Measurements from ENCODE around the gene EDN3. TPM values are rescaled to one million over a fixed set of nuclear protein-coding genes. Genes with fewer than 3 reads are reported as not detected.

EDN3 gene
- total RNA-seq, 1 experiment from 2014 or later, result not detected

DNA sequence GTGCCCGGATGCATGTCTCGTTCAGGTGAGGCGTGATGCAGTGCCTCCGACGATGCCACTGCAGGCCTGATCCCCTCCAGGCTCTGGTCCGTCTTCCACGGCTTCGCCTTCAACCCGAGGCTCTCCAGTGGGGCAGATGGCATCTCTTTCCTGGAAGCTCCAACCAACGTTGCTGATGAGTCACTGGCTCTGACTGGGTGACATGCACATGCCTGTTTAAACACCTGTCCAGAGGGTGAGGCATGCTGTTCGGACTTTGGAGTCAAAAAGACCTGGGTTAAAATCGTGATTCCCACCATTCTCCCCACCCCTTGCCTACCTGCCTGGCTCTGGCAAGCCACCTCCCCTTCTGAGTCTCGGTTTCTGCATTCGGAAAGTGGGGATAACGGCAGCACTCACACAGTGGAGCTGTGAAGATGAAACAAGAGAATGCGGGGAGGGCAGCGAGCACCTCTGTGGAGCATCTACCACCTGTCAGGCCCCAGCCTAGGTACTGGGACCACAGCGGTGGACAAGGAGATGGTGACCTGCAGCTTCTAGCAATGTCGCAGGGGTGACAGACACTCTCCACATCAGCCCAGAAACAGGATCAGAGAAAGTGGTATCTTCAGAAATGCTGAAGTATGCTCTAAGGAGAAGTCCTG is 8.5 kb upstream of the EDN3 start:
- H3K36me3 ChIP-seq (replicated peaks; ENCODE audit: control insufficient read depth, insufficient read depth, low read length), result no peaks in the 10 kb centered on the region
- no peaks in the 10 kb centered on the region for H3K27me3 ChIP-seq (ENCODE audit: control insufficient read depth, insufficient read depth, low read length)
- no peak for DNase-seq
- no peak overlapping the region for H3K4me3 ChIP-seq (ENCODE audit: insufficient read depth, low read depth, low read length)

DNA sequence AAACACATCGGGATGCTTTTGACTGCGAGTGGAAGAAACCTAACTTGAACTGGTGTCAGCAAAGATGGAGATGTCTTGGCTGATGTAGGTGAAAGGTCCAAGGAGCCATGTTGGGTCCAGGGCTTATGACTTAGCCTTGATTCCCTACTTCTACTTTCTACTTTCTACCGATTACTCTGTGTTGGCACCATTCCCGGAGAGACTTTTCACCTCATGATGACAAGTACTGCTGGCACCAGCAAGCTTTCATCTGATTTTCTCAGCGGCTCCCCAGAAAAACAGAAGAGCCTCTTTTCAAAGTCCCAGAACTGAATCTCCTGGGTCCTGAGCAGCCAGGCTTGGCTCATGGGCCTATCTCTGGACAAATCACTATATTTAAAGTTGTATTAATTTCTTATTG is 4.9 kb upstream of the EDN3 start:
- peaks cover 16% of the 10 kb centered on the region for H3K27me3 ChIP-seq (ENCODE audit: control insufficient read depth, insufficient read depth, low read length)
- H3K36me3 ChIP-seq (replicated peaks; ENCODE audit: control insufficient read depth, insufficient read depth, low read length), result no peaks in the 10 kb centered on the region
- no peak overlapping the region for H3K4me3 ChIP-seq (ENCODE audit: insufficient read depth, low read depth, low read length)
- DNase-seq, result no peak

DNA sequence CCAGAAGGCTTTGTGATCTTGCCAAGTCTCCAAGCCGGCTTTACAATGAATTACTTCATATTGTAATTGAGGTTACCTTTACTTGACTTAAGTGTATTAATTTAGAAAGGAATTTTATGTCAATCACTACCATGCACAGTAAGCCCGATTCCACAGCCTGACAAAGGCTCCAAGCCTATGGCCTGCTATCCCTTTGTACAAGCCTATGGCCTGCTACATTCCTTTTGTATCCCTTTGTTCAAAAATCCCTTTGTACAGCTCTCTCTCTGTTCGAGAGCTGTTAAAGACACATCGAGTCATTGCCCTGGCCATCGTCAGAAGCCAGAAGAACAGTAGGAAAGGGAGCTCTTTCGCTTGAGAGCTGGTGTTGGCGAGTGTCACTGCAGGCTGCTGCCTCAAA is 2.7 kb upstream of the EDN3 start:
- H3K27me3 ChIP-seq (ENCODE audit: control insufficient read depth, insufficient read depth, low read length), result peaks cover 33% of the 10 kb centered on the region
- DNase-seq, result no peak
- H3K36me3 ChIP-seq (replicated peaks; ENCODE audit: control insufficient read depth, insufficient read depth, low read length), result no peaks in the 10 kb centered on the region
- no peak overlapping the region for H3K4me3 ChIP-seq (ENCODE audit: insufficient read depth, low read depth, low read length)

DNA sequence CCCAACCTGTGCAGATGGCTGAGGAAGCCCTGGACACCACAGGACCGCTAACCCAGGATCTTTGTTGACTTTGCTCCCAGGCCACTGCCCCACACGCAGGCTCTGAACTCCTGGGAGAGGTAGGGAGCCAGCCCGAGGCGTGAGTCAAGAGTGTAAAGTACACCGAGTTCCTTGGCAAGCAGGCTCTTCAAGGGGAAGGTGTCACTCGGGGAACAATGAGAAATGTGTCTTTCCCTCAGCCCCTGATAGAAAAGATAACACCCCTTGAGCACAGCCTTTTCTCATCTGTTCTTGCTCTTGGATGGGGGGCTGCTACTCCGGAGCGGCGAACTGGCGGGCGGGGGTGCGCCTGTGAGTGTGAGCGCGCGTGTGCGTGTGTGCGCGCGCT is 472 bp upstream of the EDN3 start:
- Histone ChIP-seq H3K4me3 (ENCODE audit: insufficient read depth, low read depth, low read length) (peak overlapping the region; percentile 41; the same call in 1 of the 2 replicates), H3K36me3 (replicated peaks; ENCODE audit: control insufficient read depth, insufficient read depth, low read length) (no peaks in the 10 kb centered on the region), H3K27me3 (ENCODE audit: control insufficient read depth, insufficient read depth, low read length) (peaks cover 40% of the 10 kb centered on the region)
- no peak for DNase-seq

DNA sequence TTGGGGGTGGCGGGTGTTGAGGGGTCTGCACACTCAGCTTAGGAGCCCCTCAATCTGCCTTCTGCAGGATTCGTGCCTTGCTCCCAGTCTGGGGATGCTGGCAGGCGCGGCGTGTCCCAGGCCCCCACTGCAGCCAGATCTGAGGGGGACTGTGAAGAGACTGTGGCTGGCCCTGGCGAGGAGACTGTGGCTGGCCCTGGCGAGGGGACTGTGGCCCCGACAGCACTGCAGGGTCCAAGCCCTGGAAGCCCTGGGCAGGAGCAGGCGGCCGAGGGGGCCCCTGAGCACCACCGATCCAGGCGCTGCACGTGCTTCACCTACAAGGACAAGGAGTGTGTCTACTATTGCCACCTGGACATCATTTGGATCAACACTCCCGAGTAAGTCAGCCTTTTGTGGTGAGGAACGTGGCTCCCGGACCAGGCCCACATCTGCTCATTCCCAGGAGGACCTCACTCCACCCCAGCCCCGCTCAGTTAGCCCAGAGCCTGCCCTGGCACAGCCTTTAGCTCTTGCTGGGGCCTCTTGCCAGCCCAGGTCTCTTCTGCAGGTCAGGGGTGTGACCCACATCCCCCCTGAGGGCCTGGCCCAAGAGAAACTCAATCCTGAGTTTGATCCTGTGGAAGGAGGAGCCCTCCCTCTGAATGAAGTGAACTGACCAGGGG is 1.1 kb downstream of the EDN3 start:
- DNase-seq, result no peak
- H3K4me3 ChIP-seq (ENCODE audit: insufficient read depth, low read depth, low read length), result no peak overlapping the region; the same call in 1 of the 2 replicates
- peaks cover 40% of the 10 kb centered on the region for H3K27me3 ChIP-seq (ENCODE audit: control insufficient read depth, insufficient read depth, low read length)
- no peaks in the 10 kb centered on the region for H3K36me3 ChIP-seq (replicated peaks; ENCODE audit: control insufficient read depth, insufficient read depth, low read length)

DNA sequence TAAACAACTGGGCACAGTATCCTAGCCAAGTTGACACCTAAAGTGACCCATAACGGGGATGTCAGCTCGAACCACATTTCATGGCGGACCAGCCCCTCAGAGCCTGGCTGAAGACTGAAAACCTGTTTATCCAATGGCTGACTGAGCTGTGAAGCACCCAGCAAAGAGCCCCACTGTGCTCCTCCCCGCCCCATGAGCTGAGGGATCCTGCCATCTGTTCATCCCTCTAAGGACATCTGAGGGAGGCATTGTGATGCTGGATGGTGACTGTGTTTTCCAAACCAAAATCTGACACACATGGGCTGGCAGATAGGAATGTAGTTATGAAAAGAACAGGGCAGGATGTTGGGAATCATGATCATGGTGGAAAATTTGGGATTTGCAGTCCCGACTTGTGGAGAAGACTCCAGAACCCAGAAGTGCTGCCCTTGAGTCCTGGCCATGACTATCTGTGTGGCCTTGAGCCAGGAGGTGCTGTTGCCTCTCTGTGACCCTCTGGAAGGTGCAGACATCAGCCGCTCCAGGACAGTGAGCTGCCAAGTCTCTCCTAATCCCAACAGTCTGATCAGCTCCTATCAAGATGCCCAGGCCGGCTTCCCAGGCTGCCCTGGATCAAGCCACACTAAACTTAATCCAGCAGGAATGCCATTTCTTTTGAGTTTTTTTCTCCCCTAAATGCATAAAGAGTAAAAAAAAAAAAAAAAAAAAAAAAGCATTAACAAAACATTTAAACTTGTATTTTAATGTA is 5.7 kb downstream of the EDN3 start:
- Histone ChIP-seq H3K27me3 (ENCODE audit: control insufficient read depth, insufficient read depth, low read length) (peaks cover 19% of the 10 kb centered on the region), H3K4me3 (ENCODE audit: insufficient read depth, low read depth, low read length) (no peak overlapping the region), H3K36me3 (replicated peaks; ENCODE audit: control insufficient read depth, insufficient read depth, low read length) (no peaks in the 10 kb centered on the region)
- no peak for DNase-seq

DNA sequence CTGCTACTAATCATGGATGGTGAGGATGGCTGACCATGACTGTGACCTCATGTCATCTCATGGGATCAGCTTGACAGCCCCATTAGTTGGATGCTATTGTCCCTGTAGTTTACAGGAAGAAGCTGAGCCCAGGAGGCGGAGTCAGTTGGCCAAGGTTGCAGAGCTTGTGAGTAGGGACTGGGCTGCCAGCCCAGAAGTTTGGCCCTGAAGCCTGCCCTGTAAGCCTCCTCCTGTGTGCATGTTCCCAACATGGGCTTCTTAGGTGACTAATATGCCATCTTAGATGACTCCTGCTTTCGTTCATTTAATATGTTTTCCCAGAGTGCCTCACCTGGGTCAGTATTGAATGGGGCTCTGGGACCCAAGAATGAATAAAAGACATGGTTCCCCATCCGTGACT is 6.9 kb downstream of the EDN3 start:
- Histone ChIP-seq H3K27me3 (ENCODE audit: control insufficient read depth, insufficient read depth, low read length) (peaks cover 8% of the 10 kb centered on the region), H3K36me3 (replicated peaks; ENCODE audit: control insufficient read depth, insufficient read depth, low read length) (no peaks in the 10 kb centered on the region), H3K4me3 (ENCODE audit: insufficient read depth, low read depth, low read length) (no peak overlapping the region)
- no peak for DNase-seq

DNA sequence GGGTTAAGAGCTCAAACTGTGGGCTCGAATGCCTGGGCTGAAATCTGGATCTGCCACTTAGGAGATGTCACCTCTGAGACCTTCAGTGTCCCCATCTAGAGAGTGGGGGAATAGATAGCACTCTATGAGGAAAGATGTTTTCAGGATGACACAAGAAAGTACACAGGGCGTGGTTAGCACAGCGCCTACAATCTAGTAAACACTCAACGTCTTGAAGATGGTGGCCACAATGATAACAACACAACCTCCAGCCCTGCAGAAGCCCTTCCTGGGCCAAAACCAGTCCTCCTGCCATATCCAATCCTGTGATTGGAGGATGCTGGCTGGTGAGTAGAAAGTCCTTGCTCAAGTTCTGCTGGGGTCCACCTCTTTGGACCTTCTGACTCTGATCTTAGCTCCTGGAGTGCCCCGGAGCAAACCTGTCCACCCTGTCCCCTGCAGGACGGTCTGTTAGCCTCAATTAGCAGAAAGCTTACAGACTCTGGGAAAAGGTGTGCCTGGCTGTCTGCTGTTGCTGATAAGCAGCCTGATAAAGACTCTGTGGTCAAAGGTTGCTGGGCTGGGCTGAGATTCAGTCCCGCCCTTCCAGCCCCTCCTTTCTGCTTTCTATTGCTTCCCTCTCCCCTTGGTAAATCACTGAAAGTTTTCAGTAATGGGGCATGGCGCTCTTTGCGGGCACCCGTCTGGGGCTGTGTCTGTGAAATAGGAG is 8.2 kb downstream of the EDN3 start:
- Histone ChIP-seq H3K27me3 (ENCODE audit: control insufficient read depth, insufficient read depth, low read length) (peaks cover 5% of the 10 kb centered on the region), H3K4me3 (ENCODE audit: insufficient read depth, low read depth, low read length) (no peak overlapping the region), H3K36me3 (replicated peaks; ENCODE audit: control insufficient read depth, insufficient read depth, low read length) (no peaks in the 10 kb centered on the region)
- no peak for DNase-seq

DNA sequence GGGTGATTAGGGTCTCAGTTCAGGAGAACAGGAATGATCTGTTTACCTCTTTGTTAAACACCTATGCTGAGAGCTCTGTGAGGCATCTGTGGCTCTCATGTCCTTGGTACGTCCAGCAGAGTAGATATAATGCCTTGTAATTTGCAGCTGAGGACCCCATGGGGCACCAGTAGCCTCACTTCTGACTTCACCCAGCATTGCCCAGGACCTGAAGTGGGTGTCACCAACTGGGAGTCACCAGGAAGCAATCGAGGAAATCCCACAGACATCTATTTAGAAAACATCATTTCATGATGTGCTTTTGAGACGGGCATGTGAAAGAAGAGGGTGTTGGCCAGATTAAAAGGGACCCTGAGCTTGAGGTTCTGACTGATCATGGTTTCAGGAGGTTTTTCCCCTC is 8.8 kb downstream of the EDN3 start:
- H3K36me3 ChIP-seq (replicated peaks; ENCODE audit: control insufficient read depth, insufficient read depth, low read length), result no peaks in the 10 kb centered on the region
- H3K4me3 ChIP-seq (ENCODE audit: insufficient read depth, low read depth, low read length), result no peak overlapping the region
- peaks cover 2% of the 10 kb centered on the region for H3K27me3 ChIP-seq (ENCODE audit: control insufficient read depth, insufficient read depth, low read length)
- DNase-seq, result no peak

DNA sequence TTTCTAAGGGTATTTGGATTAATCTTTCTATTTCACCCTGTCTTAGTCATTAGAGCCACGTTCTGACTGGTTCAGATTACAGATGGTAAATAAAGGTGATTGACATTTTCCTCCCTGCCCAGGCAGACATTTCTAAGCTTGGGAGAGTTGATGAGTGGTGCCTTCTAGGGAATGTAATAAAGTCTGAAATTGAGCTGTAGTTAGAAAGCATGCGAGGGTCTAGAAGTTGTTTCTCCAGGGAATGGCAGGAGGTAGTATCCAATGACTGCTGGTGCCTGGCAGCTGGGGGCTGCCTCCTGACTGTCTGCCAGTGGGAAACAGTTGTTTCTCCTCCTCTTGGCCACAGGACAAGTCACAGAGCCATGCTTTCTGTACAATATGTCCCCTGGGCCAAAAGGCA is 14.6 kb downstream of the EDN3 start:
- H3K4me3 ChIP-seq (ENCODE audit: insufficient read depth, low read depth, low read length), result no peak overlapping the region
- H3K36me3 ChIP-seq (replicated peaks; ENCODE audit: control insufficient read depth, insufficient read depth, low read length), result no peaks in the 10 kb centered on the region
- H3K27me3 ChIP-seq (ENCODE audit: control insufficient read depth, insufficient read depth, low read length), result no peaks in the 10 kb centered on the region
- DNase-seq, result no peak

DNA sequence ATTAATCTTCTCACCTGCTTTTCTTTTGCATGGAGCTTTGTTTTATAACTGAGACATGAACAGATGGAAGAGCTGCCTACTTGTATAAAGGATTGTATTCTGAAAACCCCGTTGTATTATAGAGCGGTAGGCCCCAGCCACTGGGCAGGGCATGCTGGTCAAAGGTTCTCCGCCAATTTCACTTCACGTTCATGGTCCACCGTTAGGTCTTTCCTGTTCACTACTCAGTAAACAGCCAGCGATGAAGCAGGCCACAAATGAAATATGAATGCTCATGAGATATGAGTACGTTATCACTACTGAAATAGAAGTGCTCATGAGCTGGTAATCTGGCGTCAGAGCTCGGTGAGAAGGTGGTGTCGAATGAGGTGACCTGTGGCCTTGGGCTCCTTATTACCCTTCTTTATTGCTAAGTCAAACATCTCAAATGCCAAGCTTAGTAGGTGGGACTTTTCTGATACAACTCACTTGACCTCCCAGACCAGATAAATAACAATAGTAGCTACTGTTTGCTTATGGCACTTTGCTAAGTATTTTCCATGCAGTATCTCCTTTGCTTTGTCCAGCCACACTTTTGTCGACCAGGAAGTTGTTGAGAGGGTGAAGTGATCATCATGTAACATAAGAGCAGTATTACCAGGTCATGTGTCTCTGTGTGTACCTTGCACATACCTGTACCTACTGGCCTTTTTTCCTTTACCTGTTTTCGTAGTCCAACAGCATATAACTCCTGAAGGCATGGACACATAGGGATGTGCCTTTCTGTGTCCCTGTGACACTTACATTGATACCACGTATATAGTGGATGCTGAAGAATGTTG is 16.7 kb downstream of the EDN3 start:
- H3K4me3 ChIP-seq (ENCODE audit: insufficient read depth, low read depth, low read length), result no peak overlapping the region
- H3K27me3 ChIP-seq (ENCODE audit: control insufficient read depth, insufficient read depth, low read length), result no peaks in the 10 kb centered on the region
- DNase-seq, result no peak
- no peaks in the 10 kb centered on the region for H3K36me3 ChIP-seq (replicated peaks; ENCODE audit: control insufficient read depth, insufficient read depth, low read length)

DNA sequence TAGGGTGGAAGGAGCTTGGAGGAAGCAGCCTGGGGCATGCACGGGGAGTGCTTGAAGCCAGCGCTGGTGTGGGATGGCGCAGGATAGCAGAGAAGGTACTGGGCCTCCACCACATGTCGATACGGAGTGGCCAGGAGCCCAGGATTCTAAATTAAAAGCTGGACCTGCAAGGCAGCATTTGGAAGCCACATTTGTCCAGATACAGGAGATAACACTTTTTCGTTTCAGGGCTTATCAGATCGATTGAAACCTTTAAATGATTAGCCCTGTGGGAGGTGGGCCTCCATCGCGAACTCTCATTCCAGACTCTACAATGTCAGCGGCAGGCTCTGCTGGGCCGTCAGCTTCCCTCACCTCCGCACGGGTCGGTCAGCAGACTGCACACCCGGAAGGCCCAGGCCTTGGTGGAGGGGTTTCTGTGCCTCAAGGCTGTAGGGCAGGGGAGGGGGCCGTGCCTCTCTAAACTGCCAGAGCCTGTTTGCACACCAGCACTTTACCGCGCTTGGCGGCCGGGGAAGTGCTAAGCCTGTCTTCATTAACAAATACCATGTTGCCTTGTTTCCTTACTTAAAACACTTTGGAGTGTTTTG is 17.9 kb downstream of the EDN3 start:
- no peak for DNase-seq
- H3K27me3 ChIP-seq (ENCODE audit: control insufficient read depth, insufficient read depth, low read length), result no peaks in the 10 kb centered on the region
- H3K36me3 ChIP-seq (replicated peaks; ENCODE audit: control insufficient read depth, insufficient read depth, low read length), result no peaks in the 10 kb centered on the region
- H3K4me3 ChIP-seq (ENCODE audit: insufficient read depth, low read depth, low read length), result no peak overlapping the region

DNA sequence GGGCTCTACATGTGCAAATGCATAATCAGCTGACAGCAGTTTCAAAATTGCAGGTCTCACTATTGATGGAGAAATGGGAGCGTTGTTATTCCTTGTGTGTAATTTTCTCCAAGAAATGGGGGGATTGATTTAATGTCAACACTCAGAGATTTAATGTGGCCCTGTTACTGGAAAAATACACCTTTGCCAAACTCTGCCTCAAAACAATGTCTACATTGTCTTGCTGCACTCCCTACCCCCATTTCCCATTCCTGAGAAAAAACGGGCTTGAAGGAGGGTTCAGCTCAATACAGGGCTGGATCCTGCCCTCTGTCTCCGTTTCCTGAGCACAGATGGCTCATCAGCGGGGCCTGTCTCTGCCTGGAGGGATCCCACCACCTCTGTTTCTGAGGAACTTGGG is 18.4 kb downstream of the EDN3 start:
- H3K36me3 ChIP-seq (replicated peaks; ENCODE audit: control insufficient read depth, insufficient read depth, low read length), result no peaks in the 10 kb centered on the region
- DNase-seq, result no peak
- H3K4me3 ChIP-seq (ENCODE audit: insufficient read depth, low read depth, low read length), result no peak overlapping the region
- H3K27me3 ChIP-seq (ENCODE audit: control insufficient read depth, insufficient read depth, low read length), result no peaks in the 10 kb centered on the region

DNA sequence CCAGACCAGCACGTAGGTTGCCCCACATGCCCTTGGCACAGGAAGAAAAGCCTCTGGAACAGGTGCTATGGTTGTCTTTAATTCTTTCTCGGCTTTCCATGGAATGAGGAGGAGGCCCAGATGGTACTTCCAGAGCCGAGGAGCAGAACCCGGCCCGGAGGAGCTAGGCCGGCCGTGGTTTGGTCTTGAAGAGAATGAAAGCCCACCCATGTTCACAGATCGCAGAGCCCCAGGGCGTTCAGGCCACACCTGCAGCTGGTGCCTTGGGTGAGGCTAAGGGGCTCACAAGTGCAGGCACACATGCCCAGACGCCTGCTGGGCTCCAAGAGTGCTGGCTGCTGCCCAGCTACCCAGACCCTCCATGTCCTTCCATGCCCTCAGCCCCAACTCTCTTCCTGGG is 20.0 kb downstream of the EDN3 start:
- DNase-seq, result no peak
- Histone ChIP-seq H3K36me3 (replicated peaks; ENCODE audit: control insufficient read depth, insufficient read depth, low read length) (no peaks in the 10 kb centered on the region), H3K27me3 (ENCODE audit: control insufficient read depth, insufficient read depth, low read length) (no peaks in the 10 kb centered on the region), H3K4me3 (ENCODE audit: insufficient read depth, low read depth, low read length) (no peak overlapping the region)

Measured in H7 (cell line).